IMR-90 (cell line): ENCODE data around the gene NREP. TPM values are rescaled to one million over a fixed set of nuclear protein-coding genes. Genes with fewer than 3 reads are reported as not detected.

Experiments used
- ATAC-seq: fragments of 200-7000 bp; cut with Tn5 transposase; 2 replicates; pipeline ENCODE4 v1.9.1; 2020; ENCODE audit warnings: low read depth, mild to moderate bottlenecking, moderate library complexity
- BruUV-seq: library from RNA; stranded (reverse); fragments of 400-500 nt; replicated peaks from 2 replicates; lab custom pipeline; 2021; lab: Mats Ljungman, UMichigan
- CTCF ChIA-PET: fragments of 300-600 bp; formaldehyde crosslinking; extraction: SDS; loops from one replicate; lab custom pipeline; 2021; ENCODE audit warnings: antibody characterized with exemption; lab: Yijun Ruan, JAX
- POLR2A ChIA-PET: fragments of 300-600 bp; sonication (Branson Sonifier 250); formaldehyde crosslinking; loops from one replicate; lab custom pipeline; 2022; ENCODE audit warnings: antibody characterized with exemption; ENCODE audit not compliant: unreplicated experiment; lab: Charles Lee
- DNase-seq: peaks from one replicate; pipeline ENCODE4 v3.0.0; 2013
- H2AFZ ChIP-seq: replicated peaks from 2 replicates; pipeline ENCODE3; 2013; ENCODE audit warnings: low read length, mild to moderate bottlenecking; ENCODE audit not compliant: poor library complexity
- H2AK5ac ChIP-seq: 2 replicates; pipeline ENCODE4 v1.6.1; 2013; ENCODE audit warnings: low read depth, low read length, inconsistent platforms
- H2AK9ac ChIP-seq: replicated peaks from 2 replicates; pipeline ENCODE3; 2013; ENCODE audit warnings: mild to moderate bottlenecking, low read depth, low read length, moderate library complexity; ENCODE audit not compliant: poor library complexity
- H2BK120ac ChIP-seq: 2 replicates; pipeline ENCODE4 v1.6.1; 2013; ENCODE audit warnings: low read depth, low read length, inconsistent platforms
- H2BK15ac ChIP-seq: 3 replicates; pipeline ENCODE4 v1.6.1; 2013; ENCODE audit warnings: low read depth, low read length, inconsistent platforms
- H2BK20ac ChIP-seq: 2 replicates; pipeline ENCODE4 v1.6.1; 2013; ENCODE audit warnings: low read depth, mild to moderate bottlenecking, inconsistent platforms, low read length, moderate library complexity
- H2BK5ac ChIP-seq: 2 replicates; pipeline ENCODE4 v1.6.1; 2013; ENCODE audit warnings: mild to moderate bottlenecking, low read depth, low read length, inconsistent platforms; ENCODE audit not compliant: poor library complexity, severe bottlenecking
- H3K14ac ChIP-seq: replicated peaks from 2 replicates; pipeline ENCODE4 v1.6.1; 2013; ENCODE audit warnings: low read depth, low read length, inconsistent platforms
- H3K18ac ChIP-seq: 2 replicates; pipeline ENCODE4 v1.6.1; 2013; ENCODE audit warnings: low read depth, low read length, control low read depth
- H3K23ac ChIP-seq: 2 replicates; pipeline ENCODE4 v1.6.1; 2013; ENCODE audit warnings: low read depth, low read length, inconsistent platforms
- H3K27ac ChIP-seq: 2 replicates; pipeline ENCODE4 v1.5.1; 2013; ENCODE audit warnings: mild to moderate bottlenecking, control low read depth, low read length; ENCODE audit not compliant: insufficient read depth
- H3K27me3 ChIP-seq: 2 replicates; pipeline ENCODE4 v1.6.1; 2013; ENCODE audit warnings: low read length; ENCODE audit not compliant: control insufficient read depth, insufficient read depth
- H3K36me3 ChIP-seq: 2 replicates; pipeline ENCODE4 v1.6.1; 2013; ENCODE audit warnings: low read length, mixed read lengths; ENCODE audit not compliant: control insufficient read depth, insufficient read depth
- H3K4ac ChIP-seq: 2 replicates; pipeline ENCODE4 v1.6.1; 2013; ENCODE audit warnings: low read depth, low read length, inconsistent platforms
- H3K4me1 ChIP-seq: 2 replicates; pipeline ENCODE4 v1.6.1; 2013; ENCODE audit warnings: low read length, mixed read lengths; ENCODE audit not compliant: control insufficient read depth, insufficient read depth
- H3K4me2 ChIP-seq: 2 replicates; pipeline ENCODE4 v1.6.1; 2013; ENCODE audit warnings: low read depth, mild to moderate bottlenecking, control low read depth, low read length, moderate library complexity
- H3K4me3 ChIP-seq: 2 replicates; pipeline ENCODE4 v1.5.1; 2013; ENCODE audit warnings: low read depth, mild to moderate bottlenecking, control low read depth, low read length, moderate library complexity; ENCODE audit not compliant: insufficient read depth
- H3K56ac ChIP-seq: 2 replicates; pipeline ENCODE4 v1.6.1; 2013; ENCODE audit warnings: low read length, inconsistent platforms; ENCODE audit not compliant: insufficient read depth; ENCODE audit errors: extremely low read depth
- H3K79me1 ChIP-seq, 2 experiments: 2 replicates each; pipeline ENCODE4 v1.6.1; 2013; ENCODE audit warnings: low read length in 2 of 2, inconsistent platforms in 1 of 2, low read depth in 1 of 2
- H3K9ac ChIP-seq: 2 replicates; pipeline ENCODE4 v1.6.1; 2013; ENCODE audit warnings: low read depth, low read length, control low read depth
- H3K9me1 ChIP-seq: 2 replicates; pipeline ENCODE4 v1.6.1; 2013; ENCODE audit warnings: low read length, inconsistent platforms; ENCODE audit not compliant: insufficient read depth
- H3K9me3 ChIP-seq: 2 replicates; pipeline ENCODE4 v1.6.1; 2013; ENCODE audit warnings: low read length; ENCODE audit not compliant: control insufficient read depth, insufficient read depth
- H4K20me1 ChIP-seq: 2 replicates; pipeline ENCODE4 v1.6.1; 2013; ENCODE audit warnings: low read length, inconsistent platforms; ENCODE audit not compliant: insufficient read depth
- H4K5ac ChIP-seq: 2 replicates; pipeline ENCODE4 v1.6.1; 2013; ENCODE audit warnings: mild to moderate bottlenecking, low read depth, low read length, control low read depth
- H4K8ac ChIP-seq, 2 experiments: 2 replicates each; pipeline ENCODE4 v1.6.1; 2013; ENCODE audit warnings: low read depth in 2 of 2, low read length in 2 of 2, control low read depth in 1 of 2, inconsistent platforms in 1 of 2
- H4K91ac ChIP-seq: 2 replicates; pipeline ENCODE4 v1.6.1; 2013; ENCODE audit warnings: low read depth, low read length, inconsistent platforms; ENCODE audit not compliant: insufficient read depth
- BHLHE40 ChIP-seq: fragments of 150-350 bp; IDR thresholded peaks from 2 replicates; pipeline ENCODE4 v1.6.1; 2016; ENCODE audit warnings: mild to moderate bottlenecking, low read depth, low read length
- CEBPB ChIP-seq: IDR thresholded peaks from 2 replicates; pipeline ENCODE4 v1.6.1; 2012; ENCODE audit warnings: low read depth, low read length, improper control_type of control experiment
- CHD1 ChIP-seq: IDR thresholded peaks from 2 replicates; pipeline ENCODE4 v1.6.1; 2012; ENCODE audit warnings: low read depth, low read length, improper control_type of control experiment
- FOS ChIP-seq: fragments of 150-350 bp; IDR thresholded peaks from 2 replicates; pipeline ENCODE4 v1.6.1; 2016; ENCODE audit warnings: low read depth, low read length
- MAFK ChIP-seq: IDR thresholded peaks from 2 replicates; pipeline ENCODE4 v1.6.1; 2012; ENCODE audit warnings: low read depth, low read length, improper control_type of control experiment
- MAZ ChIP-seq: IDR thresholded peaks from 2 replicates; pipeline ENCODE4 v1.6.1; 2012; ENCODE audit warnings: low read depth, mild to moderate bottlenecking, low read length, improper control_type of control experiment, moderate library complexity, borderline replicate concordance
- MXI1 ChIP-seq: IDR thresholded peaks from 2 replicates; pipeline ENCODE4 v1.6.1; 2012; ENCODE audit warnings: low read depth, mild to moderate bottlenecking, low read length, moderate library complexity, borderline replicate concordance
- NFE2L2 ChIP-seq: fragments of 150-350 bp; IDR thresholded peaks from 2 replicates; pipeline ENCODE4 v1.6.1; 2016; ENCODE audit warnings: low read depth, mild to moderate bottlenecking, low read length
- POLR2A ChIP-seq: IDR thresholded peaks from 2 replicates; pipeline ENCODE4 v1.6.1; 2012; ENCODE audit warnings: mild to moderate bottlenecking, low read depth, low read length
- RAD21 ChIP-seq: IDR thresholded peaks from 2 replicates; pipeline ENCODE4 v1.6.1; 2012; ENCODE audit warnings: low read length, improper control_type of control experiment
- RCOR1 ChIP-seq: IDR thresholded peaks from 2 replicates; pipeline ENCODE4 v1.6.1; 2012; ENCODE audit warnings: mild to moderate bottlenecking, low read length, improper control_type of control experiment; ENCODE audit not compliant: insufficient replicate concordance
- RFX5 ChIP-seq: IDR thresholded peaks from 2 replicates; pipeline ENCODE4 v1.8.0; 2012; ENCODE audit warnings: low read depth, mild to moderate bottlenecking, low read length, moderate library complexity
- SMC3 ChIP-seq: fragments of 150-350 bp; IDR thresholded peaks from 2 replicates; pipeline ENCODE4 v1.6.1; 2016; ENCODE audit warnings: low read depth, mild to moderate bottlenecking, antibody characterized with exemption, low read length, moderate library complexity
- WGBS, 2 experiments: methylation state at CpG; one replicate each; pipeline versions ENCODE4 v1.1.5 to v1.1.7; 2013; ENCODE audit warnings: missing lambda C conversion rate in 2 of 2; ENCODE audit not compliant: insufficient read length in 1 of 2; ENCODE audit errors: extremely low coverage in 2 of 2; 5-methylcytosine and 5-hydroxymethylcytosine counted together
- dilution Hi-C: fragments of 300-500 bp; cut with HindIII; formaldehyde crosslinking; loops from one replicate; pipeline ENCODE4 v1.14.3; 2018; ENCODE audit warnings: low sequenced_read_pairs; ENCODE audit not compliant: unreplicated experiment
- in situ Hi-C: fragments of 300-500 bp; cut with MboI; formaldehyde crosslinking; loops from 3 replicates; pipeline ENCODE4 v1.14.3; 2019; ENCODE audit warnings: low sequenced_read_pairs, inconsistent platforms, mixed read lengths
- intact Hi-C: fragments of 100-400 bp; cut with micrococcal nuclease; formaldehyde crosslinking; loops from 2 replicates; pipeline ENCODE4 v1.10.0; 2022
- polyA plus RNA-seq, 3 experiments: library from polyadenylated mRNA; depleted of rRNA; stranded (reverse); fragments of >200 nt; gene quantifications; 2 replicates each; pipeline ENCODE4 v1.2.3, GENCODE V29; 2012; ENCODE audit warnings: low replicate concordance in 1 of 3
- total RNA-seq: library from RNA; depleted of rRNA; stranded (reverse); fragments of >200 nt; gene quantifications from 2 replicates; pipeline ENCODE4 v1.2.3, GENCODE V29; 2012
- TF ChIP-seq, protein P1 (sequence below): conservative IDR thresholded peaks from 2 replicates; pipeline ENCODE4 v1.5.1; 2012; ENCODE audit warnings: mild to moderate bottlenecking, low read depth, low read length, improper control_type of control experiment
- TF ChIP-seq, protein P2 (sequence below): fragments of 150-350 bp; IDR thresholded peaks from 2 replicates; pipeline ENCODE4 v1.6.1; 2017; ENCODE audit warnings: mild to moderate bottlenecking, antibody characterized with exemption, low read length, low read depth
- TF ChIP-seq, protein P3 (sequence below): fragments of 150-350 bp; IDR thresholded peaks from 2 replicates; pipeline ENCODE4 v1.6.1; 2016; ENCODE audit warnings: low read depth, mild to moderate bottlenecking, low read length, moderate library complexity, borderline replicate concordance

Gene NREP
- total and polyA plus RNA-seq, 2 of the 4 experiments (the other 2 are of a cell fraction) = 178 to 277 TPM

DNA sequence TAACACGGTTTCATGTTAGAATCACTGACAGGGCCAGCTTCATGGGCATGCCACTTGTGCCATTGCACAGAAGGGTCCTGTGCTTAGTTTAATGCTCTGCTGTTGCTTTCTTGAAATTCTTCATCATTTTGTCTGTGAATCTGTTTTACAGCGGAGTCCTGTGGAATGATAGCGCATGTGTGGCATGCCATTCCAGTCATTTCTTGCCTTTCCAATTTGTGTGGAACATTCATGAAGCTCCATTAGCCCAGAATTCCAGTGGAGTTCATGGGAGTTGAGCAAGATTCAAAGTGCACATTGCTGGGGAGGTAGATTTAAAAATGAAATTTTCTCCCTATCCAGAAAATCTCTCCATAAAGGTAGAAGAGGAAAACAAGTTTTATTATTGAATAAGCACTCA lies 43.4 kb upstream of the NREP start:
- H2BK5ac ChIP-seq = no peak overlapping the region
- H3K9me3 ChIP-seq = no peaks in the 10 kb centered on the region
- no peak overlapping the region for H3K56ac ChIP-seq
- H3K9me1 ChIP-seq = no peaks in the 10 kb centered on the region
- no peak overlapping the region for H2BK20ac ChIP-seq
- H3K4me1 ChIP-seq = no peaks in the 10 kb centered on the region
- H4K91ac ChIP-seq = no peak overlapping the region
- no peak overlapping the region for H3K14ac ChIP-seq
- H3K4ac ChIP-seq = no peak overlapping the region
- no peak overlapping the region for H3K23ac ChIP-seq
- H4K5ac ChIP-seq = no peak overlapping the region
- H3K36me3 ChIP-seq = no peaks in the 10 kb centered on the region
- intact Hi-C loops (no loop called here), dilution Hi-C loops (no loop called here), in situ Hi-C loops (no loop called here)
- POLR2A ChIA-PET = no interaction called here
- no peak overlapping the region for H4K8ac ChIP-seq
- H2AK9ac ChIP-seq = no peak overlapping the region
- TF ChIP-seq BHLHE40 = no peak
- no peak for TF ChIP-seq CEBPB
- no peak for TF ChIP-seq CHD1
- no peak for TF ChIP-seq SMC3
- no peak for TF ChIP-seq RAD21
- no peak for TF ChIP-seq RCOR1
- TF ChIP-seq MXI1 = no peak
- no peak for TF ChIP-seq MAZ
- TF ChIP-seq, protein P1, sequence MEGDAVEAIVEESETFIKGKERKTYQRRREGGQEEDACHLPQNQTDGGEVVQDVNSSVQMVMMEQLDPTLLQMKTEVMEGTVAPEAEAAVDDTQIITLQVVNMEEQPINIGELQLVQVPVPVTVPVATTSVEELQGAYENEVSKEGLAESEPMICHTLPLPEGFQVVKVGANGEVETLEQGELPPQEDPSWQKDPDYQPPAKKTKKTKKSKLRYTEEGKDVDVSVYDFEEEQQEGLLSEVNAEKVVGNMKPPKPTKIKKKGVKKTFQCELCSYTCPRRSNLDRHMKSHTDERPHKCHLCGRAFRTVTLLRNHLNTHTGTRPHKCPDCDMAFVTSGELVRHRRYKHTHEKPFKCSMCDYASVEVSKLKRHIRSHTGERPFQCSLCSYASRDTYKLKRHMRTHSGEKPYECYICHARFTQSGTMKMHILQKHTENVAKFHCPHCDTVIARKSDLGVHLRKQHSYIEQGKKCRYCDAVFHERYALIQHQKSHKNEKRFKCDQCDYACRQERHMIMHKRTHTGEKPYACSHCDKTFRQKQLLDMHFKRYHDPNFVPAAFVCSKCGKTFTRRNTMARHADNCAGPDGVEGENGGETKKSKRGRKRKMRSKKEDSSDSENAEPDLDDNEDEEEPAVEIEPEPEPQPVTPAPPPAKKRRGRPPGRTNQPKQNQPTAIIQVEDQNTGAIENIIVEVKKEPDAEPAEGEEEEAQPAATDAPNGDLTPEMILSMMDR = no peak
- TF ChIP-seq NFE2L2 = no peak
- TF ChIP-seq RFX5 = no peak
- TF ChIP-seq, protein P2, sequence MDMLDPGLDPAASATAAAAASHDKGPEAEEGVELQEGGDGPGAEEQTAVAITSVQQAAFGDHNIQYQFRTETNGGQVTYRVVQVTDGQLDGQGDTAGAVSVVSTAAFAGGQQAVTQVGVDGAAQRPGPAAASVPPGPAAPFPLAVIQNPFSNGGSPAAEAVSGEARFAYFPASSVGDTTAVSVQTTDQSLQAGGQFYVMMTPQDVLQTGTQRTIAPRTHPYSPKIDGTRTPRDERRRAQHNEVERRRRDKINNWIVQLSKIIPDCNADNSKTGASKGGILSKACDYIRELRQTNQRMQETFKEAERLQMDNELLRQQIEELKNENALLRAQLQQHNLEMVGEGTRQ = no peak
- TF ChIP-seq MAFK = no peak
- no peak for TF ChIP-seq POLR2A
- TF ChIP-seq, protein P3, sequence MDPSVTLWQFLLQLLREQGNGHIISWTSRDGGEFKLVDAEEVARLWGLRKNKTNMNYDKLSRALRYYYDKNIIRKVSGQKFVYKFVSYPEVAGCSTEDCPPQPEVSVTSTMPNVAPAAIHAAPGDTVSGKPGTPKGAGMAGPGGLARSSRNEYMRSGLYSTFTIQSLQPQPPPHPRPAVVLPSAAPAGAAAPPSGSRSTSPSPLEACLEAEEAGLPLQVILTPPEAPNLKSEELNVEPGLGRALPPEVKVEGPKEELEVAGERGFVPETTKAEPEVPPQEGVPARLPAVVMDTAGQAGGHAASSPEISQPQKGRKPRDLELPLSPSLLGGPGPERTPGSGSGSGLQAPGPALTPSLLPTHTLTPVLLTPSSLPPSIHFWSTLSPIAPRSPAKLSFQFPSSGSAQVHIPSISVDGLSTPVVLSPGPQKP = no peak
- no peak for TF ChIP-seq FOS
- CTCF ChIA-PET = interaction anchor here (0.6 kb wide), 1 partner anchor 271 kb away, joined by 3 read pairs; no protein-coding TSS in a partner anchor
- H3K4me2 ChIP-seq = no peak overlapping the region
- DNase-seq (no peak), ATAC-seq (no peak)
- no TSS peak for BruUV-seq
- no peaks in the 10 kb centered on the region for H3K79me1 ChIP-seq
- no peak overlapping the region for H3K9ac ChIP-seq
- no peaks in the 10 kb centered on the region for H3K27me3 ChIP-seq
- H2AFZ ChIP-seq = no peak overlapping the region
- no peak overlapping the region for H2AK5ac ChIP-seq
- H2BK120ac ChIP-seq = no peak overlapping the region
- H3K4me3 ChIP-seq = no peak overlapping the region
- no peak overlapping the region for H3K18ac ChIP-seq
- H3K27ac ChIP-seq = no peak overlapping the region
- H4K20me1 ChIP-seq = no peaks in the 10 kb centered on the region
- no CpG with 5 or more reads among the region's 3 CpGs for WGBS, 2 experiments
- H2BK15ac ChIP-seq = no peak overlapping the region
